ENCODE measurements around the gene LGALS8. TPM values are rescaled to one million over a fixed set of nuclear protein-coding genes. Genes with fewer than 3 reads are reported as not detected.

The LGALS8 gene
- total RNA-seq, 1 experiment from 2014 or later = 35.3 TPM

GRCh38 chr1:236556606-236557005, 32.8 kb downstream of the LGALS8 start:
- ChIA-PET POLR2A (ENCODE audit: low non-redundant PET) (no interaction called here), CTCF (no interaction called here)
- DNase-seq (ENCODE audit: low spot score) = no peak
- H3K27ac ChIP-seq (ENCODE audit: low read depth, low read length, poor library complexity, severe bottlenecking) = no peak overlapping the region
- peaks cover 41% of the 10 kb centered on the region for H3K36me3 ChIP-seq (ENCODE audit: insufficient read depth, low read length, poor library complexity, severe bottlenecking)
- H3K27me3 ChIP-seq (replicated peaks; ENCODE audit: insufficient read depth, low read depth, low read length, poor library complexity) = no peaks in the 10 kb centered on the region
- intact Hi-C loops (cut with micrococcal nuclease; ENCODE audit: unreplicated experiment) = no loop called here
- BruUV-seq (replicated peaks) = no TSS peak
- H3K4me1 ChIP-seq (ENCODE audit: insufficient read depth, low read length, poor library complexity, severe bottlenecking) = no peaks in the 10 kb centered on the region
- H3K9me3 ChIP-seq (ENCODE audit: low read depth, low read length, poor library complexity, severe bottlenecking) = no peaks in the 10 kb centered on the region
- TF ChIP-seq EZH2 (IDR thresholded peaks at IDR 0.05; ENCODE audit: borderline replicate concordance, low read depth, low read length, poor library complexity, severe bottlenecking) = no peak
- TF ChIP-seq CTCF (conservative IDR thresholded peaks at IDR 0.05; ENCODE audit: low read depth, low read length) = no peak
- no peak overlapping the region for H3K4me3 ChIP-seq (ENCODE audit: low read depth, low read length, poor library complexity, severe bottlenecking)

GRCh38 chr1:236558081-236558480, 34.3 kb downstream of the LGALS8 start:
- ChIA-PET CTCF (no interaction called here), POLR2A (ENCODE audit: low non-redundant PET) (no interaction called here)
- H3K27me3 ChIP-seq (replicated peaks; ENCODE audit: insufficient read depth, low read depth, low read length, poor library complexity) = no peaks in the 10 kb centered on the region
- no peak for DNase-seq (ENCODE audit: low spot score)
- H3K4me3 ChIP-seq (ENCODE audit: low read depth, low read length, poor library complexity, severe bottlenecking) = no peak overlapping the region
- H3K4me1 ChIP-seq (ENCODE audit: insufficient read depth, low read length, poor library complexity, severe bottlenecking) = no peaks in the 10 kb centered on the region
- H3K36me3 ChIP-seq (ENCODE audit: insufficient read depth, low read length, poor library complexity, severe bottlenecking) = peaks cover 28% of the 10 kb centered on the region
- no TSS peak for BruUV-seq (replicated peaks)
- intact Hi-C loops (cut with micrococcal nuclease; ENCODE audit: unreplicated experiment) = no loop called here
- H3K27ac ChIP-seq (ENCODE audit: low read depth, low read length, poor library complexity, severe bottlenecking) = no peak overlapping the region
- TF ChIP-seq CTCF (conservative IDR thresholded peaks at IDR 0.05; ENCODE audit: low read depth, low read length) (no peak), EZH2 (IDR thresholded peaks at IDR 0.05; ENCODE audit: borderline replicate concordance, low read depth, low read length, poor library complexity, severe bottlenecking) (no peak)
- H3K9me3 ChIP-seq (ENCODE audit: low read depth, low read length, poor library complexity, severe bottlenecking) = no peaks in the 10 kb centered on the region

- H3K27me3 ChIP-seq (replicated peaks; ENCODE audit: insufficient read depth, low read depth, low read length, poor library complexity) = no peaks in the 10 kb centered on the region
- H3K36me3 ChIP-seq (ENCODE audit: insufficient read depth, low read length, poor library complexity, severe bottlenecking) = peaks cover 32% of the 10 kb centered on the region
- TF ChIP-seq CTCF (conservative IDR thresholded peaks at IDR 0.05; ENCODE audit: low read depth, low read length) (no peak), EZH2 (IDR thresholded peaks at IDR 0.05; ENCODE audit: borderline replicate concordance, low read depth, low read length, poor library complexity, severe bottlenecking) (no peak)
- no peaks in the 10 kb centered on the region for H3K9me3 ChIP-seq (ENCODE audit: low read depth, low read length, poor library complexity, severe bottlenecking)
- ChIA-PET POLR2A (ENCODE audit: low non-redundant PET) (no interaction called here), CTCF (no interaction called here)
- no peaks in the 10 kb centered on the region for H3K4me1 ChIP-seq (ENCODE audit: insufficient read depth, low read length, poor library complexity, severe bottlenecking)
- H3K27ac ChIP-seq (ENCODE audit: low read depth, low read length, poor library complexity, severe bottlenecking) = no peak overlapping the region
- BruUV-seq (replicated peaks) = no TSS peak
- intact Hi-C loops (cut with micrococcal nuclease; ENCODE audit: unreplicated experiment) = no loop called here
- no peak overlapping the region for H3K4me3 ChIP-seq (ENCODE audit: low read depth, low read length, poor library complexity, severe bottlenecking)
- no peak for DNase-seq (ENCODE audit: low spot score)
Observed at GRCh38 chr1:236558846-236559245, 35.1 kb downstream of the LGALS8 start.

Measured in A673 (cell line).